Neural progenitor cell (in vitro differentiated cells): ENCODE data around the gene TSPAN15.

ENCODE experiments used
- EZH2 ChIP-seq: fragments of 200-600 bp; sonication (generic); IDR thresholded peaks from 2 replicates; pipeline ENCODE4 v1.6.1; 2017; ENCODE audit warnings: antibody characterized with exemption, mild to moderate bottlenecking, moderate library complexity
- EZH2phosphoT487 ChIP-seq: fragments of 200-600 bp; sonication (generic); IDR thresholded peaks from 2 replicates; pipeline ENCODE4 v1.6.1; 2017; ENCODE audit warnings: antibody characterized with exemption
- TF ChIP-seq, protein P1 (sequence below): fragments of 200-600 bp; sonication (generic); IDR thresholded peaks from 2 replicates; pipeline ENCODE4 v1.5.1; 2017; ENCODE audit warnings: antibody characterized with exemption, mild to moderate bottlenecking

DNA sequence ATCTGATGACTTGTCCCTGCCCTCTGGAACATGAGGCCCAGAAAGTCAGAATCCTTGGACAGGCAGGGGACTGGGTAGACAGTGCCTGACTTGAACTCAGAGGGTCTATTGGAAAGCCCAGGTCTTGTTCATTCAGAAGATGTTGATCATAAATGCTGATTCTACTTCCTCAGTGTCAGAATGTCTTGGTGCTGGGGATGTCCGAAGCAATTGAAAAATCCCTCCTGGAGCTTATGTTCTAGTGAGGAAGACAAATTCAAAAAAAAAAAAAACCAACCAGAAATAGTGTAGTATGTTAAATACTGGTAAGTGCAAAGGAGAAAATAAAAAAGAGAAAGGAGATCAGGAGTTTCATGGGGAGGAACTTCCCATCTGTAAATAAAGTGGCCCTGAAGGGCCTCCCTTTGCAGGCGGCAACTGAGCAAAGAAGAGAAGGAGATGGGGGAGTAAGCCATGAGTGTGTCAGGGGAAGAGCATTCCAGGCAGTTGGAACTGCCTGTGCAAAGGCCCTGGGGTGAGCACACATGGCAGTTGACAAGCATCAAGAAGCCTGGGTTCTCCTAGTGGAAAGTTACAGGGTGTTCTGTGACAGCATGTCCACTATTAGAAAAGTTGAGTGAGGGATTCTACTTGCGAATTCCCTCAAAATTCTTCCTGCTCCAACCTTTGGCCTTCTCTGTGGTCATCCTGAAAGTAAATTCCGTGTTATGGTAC is 30.7 kb downstream of the TSPAN15 start:
- TF ChIP-seq EZH2: no peak
- TF ChIP-seq, protein P1, sequence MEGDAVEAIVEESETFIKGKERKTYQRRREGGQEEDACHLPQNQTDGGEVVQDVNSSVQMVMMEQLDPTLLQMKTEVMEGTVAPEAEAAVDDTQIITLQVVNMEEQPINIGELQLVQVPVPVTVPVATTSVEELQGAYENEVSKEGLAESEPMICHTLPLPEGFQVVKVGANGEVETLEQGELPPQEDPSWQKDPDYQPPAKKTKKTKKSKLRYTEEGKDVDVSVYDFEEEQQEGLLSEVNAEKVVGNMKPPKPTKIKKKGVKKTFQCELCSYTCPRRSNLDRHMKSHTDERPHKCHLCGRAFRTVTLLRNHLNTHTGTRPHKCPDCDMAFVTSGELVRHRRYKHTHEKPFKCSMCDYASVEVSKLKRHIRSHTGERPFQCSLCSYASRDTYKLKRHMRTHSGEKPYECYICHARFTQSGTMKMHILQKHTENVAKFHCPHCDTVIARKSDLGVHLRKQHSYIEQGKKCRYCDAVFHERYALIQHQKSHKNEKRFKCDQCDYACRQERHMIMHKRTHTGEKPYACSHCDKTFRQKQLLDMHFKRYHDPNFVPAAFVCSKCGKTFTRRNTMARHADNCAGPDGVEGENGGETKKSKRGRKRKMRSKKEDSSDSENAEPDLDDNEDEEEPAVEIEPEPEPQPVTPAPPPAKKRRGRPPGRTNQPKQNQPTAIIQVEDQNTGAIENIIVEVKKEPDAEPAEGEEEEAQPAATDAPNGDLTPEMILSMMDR: no peak
- TF ChIP-seq EZH2phosphoT487: no peak
